Measurements from ENCODE around the gene NAGPA. TPM values are rescaled to one million over a fixed set of nuclear protein-coding genes. Genes with fewer than 3 reads are reported as not detected.

The NAGPA gene
- total and polyA plus RNA-seq, 2 of the 13 experiments (the other 11 are each of a cell fraction or from before 2014, with no cell fraction given): 27.1 to 60.3 TPM

DNA sequence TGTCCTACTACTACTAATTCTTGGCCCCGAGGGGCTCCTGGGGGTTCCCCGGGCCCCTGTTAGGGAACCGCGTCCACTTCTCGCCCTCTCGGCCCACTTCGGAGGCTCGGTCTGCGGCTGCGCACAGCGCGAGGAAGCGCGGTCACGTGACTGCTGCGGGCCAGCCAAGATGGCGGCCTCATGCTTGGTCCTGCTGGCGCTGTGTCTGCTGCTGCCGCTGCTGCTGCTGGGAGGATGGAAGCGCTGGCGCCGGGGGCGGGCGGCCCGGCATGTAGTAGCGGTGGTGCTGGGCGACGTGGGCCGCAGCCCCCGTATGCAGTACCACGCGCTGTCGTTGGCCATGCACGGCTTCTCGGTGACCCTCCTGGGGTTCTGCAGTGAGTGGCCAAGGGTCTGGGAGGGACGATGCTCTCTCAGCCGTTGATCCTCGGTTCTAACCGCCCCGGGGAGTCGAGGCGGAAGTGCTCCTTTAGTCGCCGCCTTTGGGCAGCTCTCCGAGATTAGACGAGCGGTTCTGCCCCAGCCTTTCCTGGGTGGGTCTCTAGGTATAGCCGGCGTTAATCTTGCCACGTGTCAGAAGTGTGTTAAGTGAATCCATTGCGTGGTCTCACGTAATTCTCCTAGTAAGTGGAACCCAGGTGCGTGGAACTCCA lies 38.1 kb upstream of the NAGPA start, which contains the start of gene ALG1 (continued):
- TF ChIP-seq EZH2 (conservative IDR thresholded peaks at IDR 0.05; ENCODE audit: low read depth, low read length): no peak
- no peak for TF ChIP-seq ZEB1 (IDR thresholded peaks at IDR 0.05; ENCODE audit: insufficient replicate concordance, low read depth)
- peak; percentile 86 for TF ChIP-seq FOXC1 (CRISPR knock-in tag; IDR thresholded peaks at IDR 0.05; ENCODE audit: borderline replicate concordance)
- TF ChIP-seq SMC3 (IDR thresholded peaks at IDR 0.05; ENCODE audit: low read length): no peak; the same call in 1 of the 2 replicates
- peak; percentile 64; the same call in 1 of the 2 replicates for TF ChIP-seq KDM1A (CRISPR knock-in tag; IDR thresholded peaks at IDR 0.05)
- no peak for TF ChIP-seq RBAK (CRISPR knock-in tag; IDR thresholded peaks at IDR 0.05)
- TF ChIP-seq, protein P1, sequence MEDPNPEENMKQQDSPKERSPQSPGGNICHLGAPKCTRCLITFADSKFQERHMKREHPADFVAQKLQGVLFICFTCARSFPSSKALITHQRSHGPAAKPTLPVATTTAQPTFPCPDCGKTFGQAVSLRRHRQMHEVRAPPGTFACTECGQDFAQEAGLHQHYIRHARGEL (CRISPR knock-in tag; IDR thresholded peaks at IDR 0.05): peak; percentile 84; the same call in 1 of the 2 replicates
- 0 out of 2 replicates have a peak, but pooled peaks have one; percentile 81 for TF ChIP-seq ZNF329 (CRISPR knock-in tag; IDR thresholded peaks at IDR 0.05; ENCODE audit: low read depth)
- TF ChIP-seq, protein P2, sequence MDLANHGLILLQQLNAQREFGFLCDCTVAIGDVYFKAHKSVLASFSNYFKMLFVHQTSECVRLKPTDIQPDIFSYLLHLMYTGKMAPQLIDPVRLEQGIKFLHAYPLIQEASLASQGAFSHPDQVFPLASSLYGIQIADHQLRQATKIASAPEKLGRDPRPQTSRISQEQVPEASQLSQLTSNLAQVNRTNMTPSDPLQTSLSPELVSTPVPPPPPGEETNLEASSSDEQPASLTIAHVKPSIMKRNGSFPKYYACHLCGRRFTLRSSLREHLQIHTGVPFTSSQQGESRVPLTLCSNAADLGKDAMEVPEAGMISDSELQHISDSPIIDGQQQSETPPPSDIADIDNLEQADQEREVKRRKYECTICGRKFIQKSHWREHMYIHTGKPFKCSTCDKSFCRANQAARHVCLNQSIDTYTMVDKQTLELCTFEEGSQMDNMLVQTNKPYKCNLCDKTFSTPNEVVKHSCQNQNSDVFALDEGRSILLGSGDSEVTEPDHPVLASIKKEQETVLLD (CRISPR knock-in tag; IDR thresholded peaks at IDR 0.05; ENCODE audit: low read depth): peak; percentile 65; the same call in 1 of the 2 replicates
- TF ChIP-seq ZBTB7A (CRISPR knock-in tag; IDR thresholded peaks at IDR 0.05): peak; percentile 69; the same call in 1 of the 2 replicates
- TF ChIP-seq TP53 (CRISPR knock-in tag; conservative IDR thresholded peaks at IDR 0.05): no peak; the same call in 1 of the 2 replicates
- TF ChIP-seq, protein P3, sequence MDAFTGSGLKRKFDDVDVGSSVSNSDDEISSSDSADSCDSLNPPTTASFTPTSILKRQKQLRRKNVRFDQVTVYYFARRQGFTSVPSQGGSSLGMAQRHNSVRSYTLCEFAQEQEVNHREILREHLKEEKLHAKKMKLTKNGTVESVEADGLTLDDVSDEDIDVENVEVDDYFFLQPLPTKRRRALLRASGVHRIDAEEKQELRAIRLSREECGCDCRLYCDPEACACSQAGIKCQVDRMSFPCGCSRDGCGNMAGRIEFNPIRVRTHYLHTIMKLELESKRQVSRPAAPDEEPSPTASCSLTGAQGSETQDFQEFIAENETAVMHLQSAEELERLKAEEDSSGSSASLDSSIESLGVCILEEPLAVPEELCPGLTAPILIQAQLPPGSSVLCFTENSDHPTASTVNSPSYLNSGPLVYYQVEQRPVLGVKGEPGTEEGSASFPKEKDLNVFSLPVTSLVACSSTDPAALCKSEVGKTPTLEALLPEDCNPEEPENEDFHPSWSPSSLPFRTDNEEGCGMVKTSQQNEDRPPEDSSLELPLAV (CRISPR knock-in tag; conservative IDR thresholded peaks at IDR 0.05; ENCODE audit: low read depth): no peak
- TF ChIP-seq, protein P4, sequence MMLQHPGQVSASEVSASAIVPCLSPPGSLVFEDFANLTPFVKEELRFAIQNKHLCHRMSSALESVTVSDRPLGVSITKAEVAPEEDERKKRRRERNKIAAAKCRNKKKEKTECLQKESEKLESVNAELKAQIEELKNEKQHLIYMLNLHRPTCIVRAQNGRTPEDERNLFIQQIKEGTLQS (CRISPR knock-in tag; IDR thresholded peaks at IDR 0.05): peak; percentile 50; the same call in 1 of the 2 replicates
- TF ChIP-seq SKI (IDR thresholded peaks at IDR 0.05; ENCODE audit: partially characterized antibody): peak; percentile 2
- peak; percentile 94 for TF ChIP-seq GTF2F1 (IDR thresholded peaks at IDR 0.05; ENCODE audit: low read length)
- TF ChIP-seq DR1 (CRISPR knock-in tag; IDR thresholded peaks at IDR 0.05): peak; percentile 73
- no peak for TF ChIP-seq CHD4 (IDR thresholded peaks at IDR 0.05; ENCODE audit: borderline replicate concordance, low read length)
- TF ChIP-seq ATF1 (CRISPR knock-in tag; IDR thresholded peaks at IDR 0.05): no peak; the same call in 1 of the 2 replicates
- peak; percentile 94 for TF ChIP-seq CCDC6 (CRISPR knock-in tag; IDR thresholded peaks at IDR 0.05)
- TF ChIP-seq IKZF1 (IDR thresholded peaks at IDR 0.05): no peak
- peak; percentile 36; the same call in 1 of the 2 replicates for TF ChIP-seq RARG (CRISPR knock-in tag; IDR thresholded peaks at IDR 0.05; ENCODE audit: low read depth)
- peak; percentile 75 for TF ChIP-seq ASH2L (IDR thresholded peaks at IDR 0.05; ENCODE audit: insufficient read length, low read depth, low read length)
- peak; percentile 79 for TF ChIP-seq ELF1 (CRISPR knock-in tag; IDR thresholded peaks at IDR 0.05)
- TF ChIP-seq CEBPB (IDR thresholded peaks at IDR 0.05; ENCODE audit: borderline replicate concordance, low read depth, low read length): no peak
- peak; percentile 18 for TF ChIP-seq RBM22 (optimal IDR thresholded peaks at IDR 0.05; ENCODE audit: low read length)
- TF ChIP-seq ZNF660 (CRISPR knock-in tag; IDR thresholded peaks at IDR 0.05; ENCODE audit: borderline replicate concordance, low read depth): no peak
- no peak for TF ChIP-seq ZNF431 (CRISPR knock-in tag; IDR thresholded peaks at IDR 0.05; ENCODE audit: borderline replicate concordance, low read depth)
- peak; percentile 90 for TF ChIP-seq U2AF1 (optimal IDR thresholded peaks at IDR 0.05; ENCODE audit: low read depth, low read length)
- no peak; the same call in 1 of the 2 replicates for TF ChIP-seq ZNF468 (CRISPR knock-in tag; IDR thresholded peaks at IDR 0.05)

All from HepG2 (cell line).